Testis (tissue), 3 donors: ENCODE data around the gene WDHD1. TPM values are rescaled to one million over a fixed set of nuclear protein-coding genes. Genes with fewer than 3 reads are reported as not detected.

Source experiments
- DNase-seq: peaks from one replicate; pipeline ENCODE4 v3.0.0-alpha.2; 2019
- H3K27ac ChIP-seq, 2 donors: fragments of 200-600 bp; sonication (generic); one replicate each; pipeline ENCODE4 v1.5.1; 2019
- H3K27me3 ChIP-seq: fragments of 200-600 bp; sonication (generic); one replicate; pipeline ENCODE4 v1.5.1; 2019
- H3K36me3 ChIP-seq: fragments of 200-600 bp; sonication (generic); one replicate; pipeline ENCODE4 v1.5.1; 2017; ENCODE audit warnings: low read depth; ENCODE audit errors: missing control alignments
- H3K4me1 ChIP-seq: fragments of 200-600 bp; sonication (generic); one replicate; pipeline ENCODE4 v1.5.1; 2019
- H3K4me3 ChIP-seq, 2 donors: fragments of 200-600 bp; sonication (generic); one replicate each; pipeline ENCODE4 v1.5.1; 2017 to 2019
- H3K9me3 ChIP-seq: fragments of 200-600 bp; sonication (generic); one replicate; pipeline ENCODE4 v1.5.1; 2017
- POLR2A ChIP-seq: fragments of 450-650 bp; IDR thresholded peaks from one replicate; pipeline ENCODE4 v1.6.1; 2017; ENCODE audit warnings: antibody characterized with exemption, mild to moderate bottlenecking, moderate library complexity
- WGBS, 2 donors: methylation state at CpG; one replicate each; pipeline ENCODE4 v1.1.5; 2018; 5-methylcytosine and 5-hydroxymethylcytosine counted together
- intact Hi-C: fragments of 100-400 bp; cut with DNase I; formaldehyde crosslinking; loops from one replicate; pipeline ENCODE4 v1.15.1; 2023; ENCODE audit warnings: low total_unique reads
- polyA plus RNA-seq: library from polyadenylated mRNA; stranded (reverse); fragments of 350-450 nt; fragmentation: Illumina TruSeq; extraction: RNeasy Lipid Tissue Mini Kit (QIAGEN cat#74804); gene quantifications from one replicate; pipeline ENCODE4 v1.2.3, GENCODE V29; 2014; ENCODE audit warnings: low read depth, low replicate concordance; ENCODE audit not compliant: insufficient read depth
- total RNA-seq, 2 donors: library from RNA; depleted of rRNA; stranded (reverse); fragments of >200 nt; gene quantifications; one replicate each; pipeline ENCODE4 v1.2.3, GENCODE V29; 2016
- TF ChIP-seq, protein P1 (sequence below), 3 experiments: fragments of 450-650 bp in 2 of 3; fragments of 200-600 bp in 1 of 3; sonication (generic) in 1 of 3; IDR thresholded peaks; one replicate each; pipeline ENCODE4 v1.5.1; 2016 to 2019; ENCODE audit warnings: antibody characterized with exemption in 3 of 3, mild to moderate bottlenecking in 2 of 3, moderate library complexity in 1 of 3

Gene WDHD1
- total and polyA plus RNA-seq, 3 donors from 2014 or later, result 5.2 to 10.4 (median 9.0) TPM

DNA sequence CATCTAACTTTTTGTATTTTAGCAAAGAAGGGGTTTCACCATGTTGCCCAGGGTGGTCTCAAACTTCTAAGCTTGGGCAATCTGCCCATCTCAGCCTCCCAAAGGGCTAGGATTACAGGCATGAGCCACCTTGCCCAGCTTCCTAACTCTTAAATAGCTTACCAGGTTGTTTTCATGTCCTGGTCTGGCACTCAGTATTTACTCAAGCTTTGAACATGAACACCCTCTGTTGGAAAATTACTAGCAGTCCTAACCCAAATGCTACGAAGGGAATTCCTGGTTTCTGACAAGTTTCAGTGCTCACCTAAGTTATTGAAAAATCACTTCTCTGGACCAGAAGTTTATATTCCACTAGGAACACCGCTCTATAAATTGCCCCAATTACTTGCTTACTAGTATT is 91.8 kb downstream of the WDHD1 start:
- Histone ChIP-seq H3K27me3 (no peaks in the 10 kb centered on the region), H3K36me3 (no peaks in the 10 kb centered on the region), H3K4me1 (no peaks in the 10 kb centered on the region), H3K27ac (no peak overlapping the region), H3K9me3 (no peaks in the 10 kb centered on the region), H3K4me3 (no peak overlapping the region)
- intact Hi-C loops, result no loop called here
- WGBS, 2 donors, result 50% methylated on average over 2 of the region's 2 CpGs
- no peak for DNase-seq
- TF ChIP-seq, protein P1, sequence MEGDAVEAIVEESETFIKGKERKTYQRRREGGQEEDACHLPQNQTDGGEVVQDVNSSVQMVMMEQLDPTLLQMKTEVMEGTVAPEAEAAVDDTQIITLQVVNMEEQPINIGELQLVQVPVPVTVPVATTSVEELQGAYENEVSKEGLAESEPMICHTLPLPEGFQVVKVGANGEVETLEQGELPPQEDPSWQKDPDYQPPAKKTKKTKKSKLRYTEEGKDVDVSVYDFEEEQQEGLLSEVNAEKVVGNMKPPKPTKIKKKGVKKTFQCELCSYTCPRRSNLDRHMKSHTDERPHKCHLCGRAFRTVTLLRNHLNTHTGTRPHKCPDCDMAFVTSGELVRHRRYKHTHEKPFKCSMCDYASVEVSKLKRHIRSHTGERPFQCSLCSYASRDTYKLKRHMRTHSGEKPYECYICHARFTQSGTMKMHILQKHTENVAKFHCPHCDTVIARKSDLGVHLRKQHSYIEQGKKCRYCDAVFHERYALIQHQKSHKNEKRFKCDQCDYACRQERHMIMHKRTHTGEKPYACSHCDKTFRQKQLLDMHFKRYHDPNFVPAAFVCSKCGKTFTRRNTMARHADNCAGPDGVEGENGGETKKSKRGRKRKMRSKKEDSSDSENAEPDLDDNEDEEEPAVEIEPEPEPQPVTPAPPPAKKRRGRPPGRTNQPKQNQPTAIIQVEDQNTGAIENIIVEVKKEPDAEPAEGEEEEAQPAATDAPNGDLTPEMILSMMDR (IDR thresholded peaks at IDR 0.05), result no peak
- TF ChIP-seq POLR2A, result no peak

DNA sequence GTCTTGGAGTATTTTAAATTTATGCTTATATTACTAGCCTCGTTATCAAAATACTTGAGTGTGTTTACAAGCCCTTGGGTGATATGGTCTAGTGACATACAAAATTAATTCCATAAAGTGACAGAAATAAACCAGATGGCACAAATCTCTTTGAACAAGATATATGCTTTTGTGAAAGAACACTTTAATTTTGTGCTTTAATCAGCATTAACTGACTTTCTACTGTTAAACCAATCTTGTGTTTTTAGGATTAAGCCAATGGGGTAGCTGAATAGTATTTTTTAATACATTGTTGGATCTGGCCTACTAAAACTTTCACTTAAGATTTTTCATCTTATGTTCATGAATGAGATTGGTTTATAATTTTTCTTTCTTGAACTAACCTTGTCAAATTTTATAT is 93.9 kb downstream of the WDHD1 start:
- no peaks in the 10 kb centered on the region for H3K9me3 ChIP-seq
- no peak overlapping the region for H3K27ac ChIP-seq
- no peaks in the 10 kb centered on the region for H3K4me1 ChIP-seq
- no peak overlapping the region for H3K4me3 ChIP-seq
- WGBS, 2 donors, result 94 to 96% methylated on average over 1 of the region's 1 CpG
- DNase-seq, result no peak
- no peaks in the 10 kb centered on the region for H3K36me3 ChIP-seq
- intact Hi-C loops, result no loop called here
- TF ChIP-seq, protein P1 (IDR thresholded peaks at IDR 0.05), result no peak
- TF ChIP-seq POLR2A, result no peak
- H3K27me3 ChIP-seq, result no peaks in the 10 kb centered on the region

DNA sequence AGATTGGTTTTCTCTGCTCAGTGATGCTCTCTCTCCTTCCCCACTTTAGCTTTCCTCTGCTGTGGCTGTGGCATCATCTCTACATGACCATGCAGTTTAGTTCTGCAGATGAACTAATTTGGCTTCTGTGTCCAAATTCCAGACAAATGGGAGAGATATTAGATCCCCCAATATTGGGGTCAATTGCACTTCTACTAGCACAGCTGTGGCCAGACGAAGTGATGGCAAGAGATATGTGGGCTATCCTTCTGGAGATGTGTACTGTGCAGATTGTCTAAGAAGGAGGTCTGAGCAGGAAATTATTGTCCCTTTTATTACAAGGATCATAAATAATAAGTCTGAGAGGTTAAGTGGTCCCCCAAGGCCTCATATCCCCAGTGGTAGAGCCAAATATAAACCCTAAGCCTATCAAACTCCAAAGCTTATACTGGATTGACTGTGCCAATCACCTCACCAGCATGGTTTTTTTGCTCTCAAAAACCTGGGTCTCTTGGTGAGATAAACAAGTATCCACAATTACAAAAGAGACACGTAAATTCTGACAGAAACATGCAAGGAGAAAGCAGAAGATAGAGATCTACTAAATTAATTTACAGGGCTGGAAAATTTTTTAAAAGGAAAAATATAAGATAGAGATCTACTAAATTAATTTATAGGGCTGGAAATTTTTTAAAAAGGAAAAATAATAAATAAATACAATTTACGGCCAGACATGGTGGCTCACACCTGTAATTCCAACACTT is 95.1 kb downstream of the WDHD1 start:
- H3K4me3 ChIP-seq, result no peak overlapping the region
- no peak for DNase-seq
- H3K4me1 ChIP-seq, result no peaks in the 10 kb centered on the region
- no peaks in the 10 kb centered on the region for H3K9me3 ChIP-seq
- no peak overlapping the region for H3K27ac ChIP-seq
- no peaks in the 10 kb centered on the region for H3K36me3 ChIP-seq
- TF ChIP-seq, protein P1 (IDR thresholded peaks at IDR 0.05), result no peak
- TF ChIP-seq POLR2A, result no peak
- intact Hi-C loops, result no loop called here
- WGBS, 2 donors, result 92 to 94% methylated on average over 3 of the region's 3 CpGs
- H3K27me3 ChIP-seq, result no peaks in the 10 kb centered on the region

DNA sequence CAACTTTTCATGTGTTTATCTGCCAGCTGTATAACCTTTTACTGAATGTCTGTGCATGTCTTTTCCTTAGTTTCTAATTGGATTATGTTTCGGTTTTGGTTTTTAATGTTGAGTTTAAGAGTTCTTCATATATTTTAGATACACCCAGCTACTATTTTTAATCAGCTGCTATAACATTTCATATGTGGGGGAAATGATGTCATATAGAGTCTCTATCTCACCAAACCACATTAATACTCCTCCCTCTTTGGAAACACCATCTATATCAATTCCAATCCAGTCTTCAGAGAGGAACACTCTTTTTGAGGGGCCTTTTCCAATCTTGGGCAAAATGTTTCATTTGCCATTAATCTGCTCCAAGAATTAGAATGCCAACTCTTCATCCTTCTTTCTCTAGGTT is 95.8 kb downstream of the WDHD1 start:
- no peaks in the 10 kb centered on the region for H3K9me3 ChIP-seq
- no peak for DNase-seq
- TF ChIP-seq, protein P1 (IDR thresholded peaks at IDR 0.05), result no peak
- TF ChIP-seq POLR2A, result no peak
- H3K36me3 ChIP-seq, result no peaks in the 10 kb centered on the region
- no peak overlapping the region for H3K4me3 ChIP-seq
- 90 to 93% methylated on average over 1 of the region's 1 CpG for WGBS, 2 donors
- H3K27ac ChIP-seq, result no peak overlapping the region
- intact Hi-C loops, result no loop called here
- H3K4me1 ChIP-seq, result no peaks in the 10 kb centered on the region
- no peaks in the 10 kb centered on the region for H3K27me3 ChIP-seq

DNA sequence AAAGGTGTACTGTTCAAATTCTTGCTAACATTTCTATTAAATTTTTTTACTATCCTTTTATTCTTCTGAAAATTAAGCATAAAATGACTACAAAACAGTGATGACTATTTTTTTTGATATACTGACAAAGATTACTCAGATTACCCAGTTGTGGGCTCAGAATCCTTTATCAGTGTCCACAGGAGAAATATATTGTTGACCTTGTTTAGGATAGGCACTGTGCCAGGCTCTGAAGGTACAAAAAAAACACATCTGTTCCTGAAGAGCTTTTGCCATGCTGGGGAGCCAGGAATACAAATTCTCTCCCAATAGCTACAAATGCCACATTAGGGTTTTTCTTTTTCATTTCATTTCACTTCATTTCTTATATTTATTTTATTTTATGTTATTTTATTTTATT is 97.3 kb downstream of the WDHD1 start:
- Histone ChIP-seq H3K4me3 (no peak overlapping the region), H3K27me3 (no peaks in the 10 kb centered on the region), H3K36me3 (no peaks in the 10 kb centered on the region), H3K27ac (no peak overlapping the region), H3K4me1 (no peaks in the 10 kb centered on the region), H3K9me3 (no peaks in the 10 kb centered on the region)
- DNase-seq, result no peak
- TF ChIP-seq, protein P1 (IDR thresholded peaks at IDR 0.05), result no peak
- TF ChIP-seq POLR2A, result no peak
- intact Hi-C loops, result no loop called here
